Cardiac muscle cell (in vitro differentiated cells and primary cell): ENCODE data around the gene ITPKB. TPM values are rescaled to one million over a fixed set of nuclear protein-coding genes. Genes with fewer than 3 reads are reported as not detected.
"Not testable (repeated sequence)": the region's sequence is repeated elsewhere in the genome, so short reads cannot be mapped to it uniquely, and the experiment has no call there.

Experiments used
- DNase-seq, 2 donors: peaks; one replicate each; pipeline versions ENCODE4 v3.0.0 to v3.0.0-alpha.2; 2010 to 2017; ENCODE audit warnings: low read depth in 1 of 2, low spot score in 1 of 2
- H3K27ac ChIP-seq: fragments of 200-600 bp; sonication (generic); 2 replicates; pipeline ENCODE4 v1.5.1; 2016
- H3K27me3 ChIP-seq: fragments of 200-600 bp; sonication (generic); 2 replicates; pipeline ENCODE4 v1.6.0; 2016; ENCODE audit warnings: control low read depth
- H3K36me3 ChIP-seq: fragments of 200-600 bp; sonication (generic); 2 replicates; pipeline ENCODE4 v1.5.1; 2016; ENCODE audit warnings: control low read depth
- H3K4me1 ChIP-seq: fragments of 200-600 bp; sonication (generic); 2 replicates; pipeline ENCODE4 v1.8.1; 2017; ENCODE audit warnings: low read depth, mild to moderate bottlenecking, mixed run types
- H3K4me3 ChIP-seq: fragments of 200-600 bp; sonication (generic); 2 replicates; pipeline ENCODE4 v1.5.1; 2016; ENCODE audit warnings: mild to moderate bottlenecking
- H3K9me3 ChIP-seq: fragments of 200-600 bp; sonication (generic); 2 replicates; pipeline ENCODE4 v1.5.1; 2017; ENCODE audit warnings: low read depth, mild to moderate bottlenecking, control low read depth
- polyA plus RNA-seq: library from polyadenylated mRNA; unstranded; fragments of >200 nt; fragmentation: Nextera tagmentation; extraction: Ambion mirVana; gene quantifications from 2 replicates; pipeline ENCODE4 v1.2.1, GENCODE V29; 2016
- total RNA-seq: library from RNA; depleted of rRNA; stranded (reverse); fragments of >200 nt; gene quantifications from 2 replicates; pipeline ENCODE4 v1.2.3, GENCODE V29; 2016
- TF ChIP-seq, protein P1 (sequence below): IDR thresholded peaks from 2 replicates; pipeline ENCODE4 v1.5.1; 2012; ENCODE audit warnings: low read depth, mild to moderate bottlenecking, low read length

The ITPKB gene
- total and polyA plus RNA-seq, 2 experiments from 2014 or later, result 3.8 to 12.0 TPM

DNA sequence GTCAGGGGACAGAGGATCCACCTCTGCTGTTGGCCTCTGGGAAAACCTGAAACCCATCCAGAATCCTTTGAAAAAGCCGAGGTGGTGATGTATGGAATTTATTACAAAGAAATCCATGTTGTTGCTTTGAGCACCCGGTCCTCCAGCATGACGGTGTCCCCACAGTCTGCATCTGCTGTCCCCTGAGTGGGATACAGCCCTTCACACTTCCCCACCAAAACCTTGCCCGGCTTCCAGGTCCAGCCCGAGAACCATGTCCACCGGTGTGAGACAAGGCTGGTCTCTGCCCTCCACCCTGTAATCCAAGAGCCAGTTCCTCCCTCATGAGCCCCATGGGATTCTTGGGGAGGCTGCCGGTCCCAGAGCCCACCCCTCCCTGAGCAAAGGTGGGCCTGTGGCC, 120.1 kb downstream of the ITPKB start:
- no peak for DNase-seq
- Histone ChIP-seq H3K27me3 (no peaks in the 10 kb centered on the region), H3K4me1 (no peaks in the 10 kb centered on the region), H3K27ac (no peak overlapping the region), H3K4me3 (no peak overlapping the region), H3K9me3 (no peaks in the 10 kb centered on the region), H3K36me3 (no peaks in the 10 kb centered on the region)
- TF ChIP-seq, protein P1, sequence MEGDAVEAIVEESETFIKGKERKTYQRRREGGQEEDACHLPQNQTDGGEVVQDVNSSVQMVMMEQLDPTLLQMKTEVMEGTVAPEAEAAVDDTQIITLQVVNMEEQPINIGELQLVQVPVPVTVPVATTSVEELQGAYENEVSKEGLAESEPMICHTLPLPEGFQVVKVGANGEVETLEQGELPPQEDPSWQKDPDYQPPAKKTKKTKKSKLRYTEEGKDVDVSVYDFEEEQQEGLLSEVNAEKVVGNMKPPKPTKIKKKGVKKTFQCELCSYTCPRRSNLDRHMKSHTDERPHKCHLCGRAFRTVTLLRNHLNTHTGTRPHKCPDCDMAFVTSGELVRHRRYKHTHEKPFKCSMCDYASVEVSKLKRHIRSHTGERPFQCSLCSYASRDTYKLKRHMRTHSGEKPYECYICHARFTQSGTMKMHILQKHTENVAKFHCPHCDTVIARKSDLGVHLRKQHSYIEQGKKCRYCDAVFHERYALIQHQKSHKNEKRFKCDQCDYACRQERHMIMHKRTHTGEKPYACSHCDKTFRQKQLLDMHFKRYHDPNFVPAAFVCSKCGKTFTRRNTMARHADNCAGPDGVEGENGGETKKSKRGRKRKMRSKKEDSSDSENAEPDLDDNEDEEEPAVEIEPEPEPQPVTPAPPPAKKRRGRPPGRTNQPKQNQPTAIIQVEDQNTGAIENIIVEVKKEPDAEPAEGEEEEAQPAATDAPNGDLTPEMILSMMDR, result no peak

DNA sequence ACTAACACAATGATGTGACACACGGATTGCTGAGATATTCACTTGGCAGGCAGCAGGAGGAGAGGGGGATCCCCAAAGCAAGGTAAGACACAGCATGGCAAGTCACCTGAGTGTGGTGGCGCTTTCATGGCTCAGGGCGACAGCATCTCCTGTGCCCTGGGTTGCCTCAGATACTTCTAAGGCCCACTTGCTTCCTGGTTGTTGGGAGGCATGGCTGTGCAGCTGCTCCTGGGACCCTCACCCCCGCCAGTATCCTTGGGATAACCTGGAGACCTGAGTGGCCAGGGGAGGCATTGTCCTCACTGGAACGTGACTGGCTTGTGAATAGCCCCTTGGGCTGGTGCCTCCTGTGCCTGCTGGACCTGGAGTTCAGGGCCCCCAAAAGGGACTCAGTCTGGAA, 120.7 kb downstream of the ITPKB start:
- H3K9me3 ChIP-seq, result no peaks in the 10 kb centered on the region

DNA sequence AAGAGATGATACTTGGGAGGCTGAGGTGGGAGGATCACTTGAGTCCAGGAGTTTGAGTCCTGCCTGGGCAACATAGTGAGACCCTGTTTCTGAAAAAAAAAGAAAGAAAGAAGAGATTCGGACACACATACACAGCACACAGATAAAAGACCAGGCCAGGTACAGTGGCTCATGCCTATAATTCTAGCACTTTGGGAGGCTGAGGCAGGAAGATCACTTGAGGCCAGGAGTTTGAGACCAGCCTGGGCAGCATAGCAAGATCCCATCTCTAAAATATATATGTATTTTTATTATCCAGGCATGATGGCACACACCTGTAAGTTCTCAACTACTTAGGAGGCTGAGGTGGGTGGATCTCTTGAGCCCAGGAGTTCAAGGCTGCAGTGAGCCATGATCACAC, 121.4 kb downstream of the ITPKB start:
- not testable (repeated sequence) for H3K36me3 ChIP-seq, H3K27ac ChIP-seq, H3K4me3 ChIP-seq, DNase-seq, H3K27me3 ChIP-seq, H3K4me1 ChIP-seq, H3K9me3 ChIP-seq

More for the DNA sequence above, 120.7 kb downstream of the ITPKB start:
- Histone ChIP-seq H3K27ac (no peak overlapping the region), H3K36me3 (no peaks in the 10 kb centered on the region), H3K27me3 (no peaks in the 10 kb centered on the region), H3K4me1 (no peaks in the 10 kb centered on the region), H3K4me3 (no peak overlapping the region)
- TF ChIP-seq, protein P1, result no peak
- DNase-seq, result no peak

DNA sequence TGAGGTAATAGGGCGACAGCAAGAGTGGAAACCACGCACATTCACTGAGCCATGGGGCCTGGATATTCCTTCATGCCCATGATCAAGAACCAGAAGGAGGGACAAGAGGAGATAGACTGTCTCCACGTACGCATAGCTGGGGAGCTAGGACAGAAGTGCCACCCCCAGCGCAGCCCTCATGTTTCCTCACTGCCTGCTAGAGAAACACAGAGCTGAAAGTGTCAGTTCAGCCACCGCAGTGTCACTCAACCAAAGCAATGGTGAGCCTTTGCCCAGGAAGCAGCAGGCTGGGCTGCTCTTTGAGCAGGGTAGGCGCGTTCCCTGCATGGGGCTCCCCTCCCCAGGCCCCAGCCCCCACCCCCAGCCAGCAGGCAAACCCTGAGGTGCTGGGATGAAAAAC, 122.0 kb downstream of the ITPKB start:
- Histone ChIP-seq H3K27ac (no peak overlapping the region), H3K36me3 (no peaks in the 10 kb centered on the region)
- no peak for DNase-seq

DNA sequence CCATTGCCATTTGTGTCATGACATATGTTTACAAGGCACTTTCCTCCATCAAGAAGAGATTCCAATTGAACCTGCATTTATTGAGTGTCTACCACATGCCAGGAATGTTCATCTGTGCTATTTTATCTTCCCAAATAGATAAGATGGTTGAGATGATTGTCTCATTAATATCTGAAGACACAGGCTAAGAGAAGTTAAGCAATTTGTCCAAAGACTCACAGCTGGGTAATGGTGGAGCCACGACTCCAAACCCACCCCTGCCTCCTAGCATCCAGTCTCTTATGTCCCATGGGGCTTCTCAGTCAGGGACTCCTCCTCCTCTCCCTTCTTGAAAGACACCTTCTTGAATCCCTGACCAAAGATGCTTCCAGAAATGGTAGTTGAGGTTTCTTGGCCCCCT, 122.4 kb downstream of the ITPKB start:
- Histone ChIP-seq H3K4me1 (no peaks in the 10 kb centered on the region), H3K36me3 (no peaks in the 10 kb centered on the region), H3K4me3 (no peak overlapping the region), H3K27ac (no peak overlapping the region), H3K9me3 (no peaks in the 10 kb centered on the region), H3K27me3 (no peaks in the 10 kb centered on the region)
- no peak for DNase-seq
- TF ChIP-seq, protein P1, result no peak

More for the DNA sequence above, 122.0 kb downstream of the ITPKB start:
- no peaks in the 10 kb centered on the region for H3K9me3 ChIP-seq
- H3K4me3 ChIP-seq, result no peak overlapping the region
- no peaks in the 10 kb centered on the region for H3K27me3 ChIP-seq
- TF ChIP-seq, protein P1, result no peak
- H3K4me1 ChIP-seq, result no peaks in the 10 kb centered on the region

DNA sequence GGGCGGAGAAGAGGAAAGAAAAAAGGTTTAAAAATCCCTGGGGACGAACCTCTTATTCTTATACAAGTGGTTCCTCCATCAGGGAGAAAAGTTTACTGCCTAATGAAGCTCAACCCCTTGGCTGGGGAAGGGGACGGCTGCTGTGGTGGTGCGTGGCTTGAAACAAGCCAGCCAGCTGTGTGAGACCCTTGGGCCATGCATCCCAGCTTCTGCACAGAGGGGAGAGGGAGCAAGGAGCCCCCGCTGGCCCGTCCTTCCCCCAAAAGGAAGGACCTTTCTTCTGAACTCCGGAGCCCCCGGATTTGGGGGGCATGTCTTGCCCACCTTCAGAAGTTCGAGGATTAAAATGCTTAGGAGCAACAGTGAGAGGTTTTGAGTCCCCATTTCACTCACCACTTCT, 123.2 kb downstream of the ITPKB start:
- no peaks in the 10 kb centered on the region for H3K27me3 ChIP-seq
- no peaks in the 10 kb centered on the region for H3K36me3 ChIP-seq
- TF ChIP-seq, protein P1, result no peak
- peaks cover under 1% of the 10 kb centered on the region for H3K4me1 ChIP-seq
- no peaks in the 10 kb centered on the region for H3K9me3 ChIP-seq
- no peak for DNase-seq
- no peak overlapping the region for H3K4me3 ChIP-seq
- no peak overlapping the region for H3K27ac ChIP-seq

DNA sequence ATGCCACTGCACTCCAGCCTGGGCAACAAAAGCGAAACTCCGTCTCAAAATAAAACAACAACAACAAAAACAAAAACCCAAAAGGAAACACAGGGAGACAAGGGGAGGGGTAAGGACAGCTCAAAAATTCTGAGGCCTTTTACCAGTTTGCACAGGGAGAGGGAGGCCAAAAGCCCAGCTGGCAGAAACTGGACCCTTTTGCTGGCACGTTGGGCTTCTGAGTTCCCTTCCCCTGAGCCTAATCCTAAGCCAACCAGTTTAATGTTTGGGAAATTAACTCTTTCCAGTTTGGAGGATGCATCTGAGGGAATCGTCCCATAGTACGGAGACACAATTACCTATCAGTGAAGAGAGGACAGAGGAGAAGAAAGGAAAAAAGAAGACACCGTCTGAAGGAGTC, 127.1 kb downstream of the ITPKB start:
- H3K36me3 ChIP-seq, H3K9me3 ChIP-seq, H3K27me3 ChIP-seq, H3K27ac ChIP-seq, DNase-seq, H3K4me3 ChIP-seq: not testable (repeated sequence)
- peaks cover 12% of the 10 kb centered on the region for H3K4me1 ChIP-seq
